GM21786 (cell line): ENCODE data around the gene FAM177A1.
"Not testable (repeated sequence)": the region's sequence is repeated elsewhere in the genome, so short reads cannot be mapped to it uniquely, and the experiment has no call there.

ENCODE experiments used
- ATAC-seq: cut with Tn5 transposase; IDR thresholded peaks from one replicate; pipeline ENCODE4 v1.9.1; 2021; ENCODE audit not compliant: unreplicated experiment

FAM177A1 gene

GRCh38 chr14:35061113-35061791, 15.2 kb downstream of the FAM177A1 start:
- ATAC-seq = not testable (repeated sequence)

- ATAC-seq = not testable (repeated sequence)
These were observed 19.7 kb downstream of the FAM177A1 start for GRCh38 chr14:35065731-35066130.

- ATAC-seq = no peak
These were observed 22.4 kb downstream of the FAM177A1 start for GRCh38 chr14:35068238-35069012.

DNA sequence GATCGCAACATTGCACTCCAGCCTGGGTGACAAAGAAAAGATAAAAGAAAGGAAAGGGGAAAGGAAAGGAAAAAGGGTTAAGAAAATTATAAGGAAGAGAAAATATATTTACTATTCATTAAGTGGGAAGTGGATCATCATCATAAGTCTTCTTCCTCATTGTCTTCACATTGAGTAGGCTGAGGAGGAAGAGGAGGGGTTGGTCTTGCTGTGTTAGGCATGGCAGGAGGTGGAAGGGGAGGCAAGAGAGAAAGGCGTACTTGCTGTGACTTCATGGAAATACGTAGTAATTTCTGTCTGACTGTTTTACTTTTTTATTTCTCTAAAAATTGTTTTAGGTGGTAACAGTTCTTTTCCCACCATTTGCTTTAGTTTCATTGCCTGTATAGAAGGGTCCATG, 26.2 kb downstream of the FAM177A1 start:
- no peak for ATAC-seq

DNA sequence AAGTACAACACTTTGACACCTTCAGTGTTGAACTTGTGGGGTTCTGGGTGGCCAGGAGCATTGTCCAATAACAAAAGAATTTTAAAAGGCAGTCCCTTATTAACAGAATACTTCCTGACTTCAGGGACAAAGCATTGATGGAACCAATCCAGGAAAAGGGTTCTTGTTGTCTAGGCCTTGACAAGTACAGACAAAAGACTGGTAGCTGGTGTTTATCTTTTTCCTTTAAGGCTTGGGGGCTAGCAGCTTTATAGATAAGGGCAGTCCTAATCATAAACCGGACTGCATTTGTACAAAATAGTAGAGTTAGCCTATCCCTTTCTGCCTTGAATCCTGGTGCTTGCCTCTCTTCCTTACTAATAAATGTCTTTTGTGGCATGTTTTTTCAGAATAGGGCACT, 27.4 kb downstream of the FAM177A1 start:
- no peak for ATAC-seq

GRCh38 chr14:35078082-35078481, 32.0 kb downstream of the FAM177A1 start:
- no peak for ATAC-seq

- ATAC-seq = no peak
These were observed 33.7 kb downstream of the FAM177A1 start for GRCh38 chr14:35079742-35080141.

GRCh38 chr14:35083530-35084150, 37.6 kb downstream of the FAM177A1 start:
- ATAC-seq = no peak

DNA sequence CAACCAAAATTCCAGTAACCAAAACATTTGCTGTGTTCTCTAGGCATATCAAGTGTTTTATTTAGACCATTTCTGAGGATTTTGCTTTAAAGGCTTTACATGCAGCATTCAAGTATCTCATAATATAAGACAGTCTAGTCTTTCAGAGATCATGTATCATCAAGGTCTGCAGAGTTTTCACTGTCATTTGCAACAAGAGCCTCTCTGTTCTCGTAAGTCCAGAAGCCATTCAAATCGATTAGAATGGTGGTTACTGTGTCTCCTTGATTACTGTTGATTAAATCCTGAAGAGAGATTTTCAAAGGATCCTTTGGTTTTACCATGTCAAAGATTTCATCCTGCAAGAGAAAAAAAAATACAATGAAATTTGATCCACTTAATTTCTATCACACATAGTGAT, 39.4 kb downstream of the FAM177A1 start:
- ATAC-seq = no peak

- no peak for ATAC-seq
These were observed 42.4 kb downstream of the FAM177A1 start for GRCh38 chr14:35088514-35088913.

DNA sequence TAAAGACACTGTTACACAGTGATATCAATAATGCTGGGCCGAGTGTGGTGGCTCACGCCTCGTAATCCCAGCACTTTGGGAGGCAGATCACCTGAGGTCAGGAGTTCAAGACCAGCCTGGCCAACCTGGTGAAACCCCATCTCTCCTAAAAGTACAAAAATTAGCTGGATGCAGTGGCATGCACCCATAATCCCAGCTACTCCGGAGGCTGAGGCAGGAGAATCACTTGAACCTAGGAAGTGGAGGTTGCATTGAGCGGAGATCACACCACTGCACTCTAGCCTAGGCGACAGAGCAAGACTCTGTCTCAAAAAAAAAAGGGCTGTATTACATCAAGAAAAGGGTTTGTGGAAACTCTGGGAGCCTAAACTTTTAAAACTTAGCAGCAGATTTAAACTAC, 48.6 kb downstream of the FAM177A1 start:
- ATAC-seq = not testable (repeated sequence)

DNA sequence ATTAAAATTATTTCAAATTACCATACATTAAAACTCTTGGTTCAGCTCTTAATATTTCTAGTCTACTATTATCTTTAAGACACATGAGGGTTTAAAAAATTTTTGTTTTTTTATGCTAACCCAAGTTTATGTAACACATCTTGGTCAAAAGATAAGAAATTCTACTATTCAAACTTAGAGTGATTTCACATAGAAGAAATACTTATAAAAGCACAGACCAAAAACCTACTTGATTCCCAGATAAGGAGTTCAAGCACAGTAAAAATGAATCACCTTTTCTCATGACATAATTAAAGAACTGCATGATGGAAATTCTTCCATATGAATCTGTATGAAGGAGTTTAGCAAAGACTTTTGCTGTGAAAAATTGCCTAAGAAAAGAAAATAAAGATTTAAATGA, 61.8 kb downstream of the FAM177A1 start:
- ATAC-seq = no peak

GRCh38 chr14:35112641-35113040, 66.6 kb downstream of the FAM177A1 start:
- no peak for ATAC-seq

DNA sequence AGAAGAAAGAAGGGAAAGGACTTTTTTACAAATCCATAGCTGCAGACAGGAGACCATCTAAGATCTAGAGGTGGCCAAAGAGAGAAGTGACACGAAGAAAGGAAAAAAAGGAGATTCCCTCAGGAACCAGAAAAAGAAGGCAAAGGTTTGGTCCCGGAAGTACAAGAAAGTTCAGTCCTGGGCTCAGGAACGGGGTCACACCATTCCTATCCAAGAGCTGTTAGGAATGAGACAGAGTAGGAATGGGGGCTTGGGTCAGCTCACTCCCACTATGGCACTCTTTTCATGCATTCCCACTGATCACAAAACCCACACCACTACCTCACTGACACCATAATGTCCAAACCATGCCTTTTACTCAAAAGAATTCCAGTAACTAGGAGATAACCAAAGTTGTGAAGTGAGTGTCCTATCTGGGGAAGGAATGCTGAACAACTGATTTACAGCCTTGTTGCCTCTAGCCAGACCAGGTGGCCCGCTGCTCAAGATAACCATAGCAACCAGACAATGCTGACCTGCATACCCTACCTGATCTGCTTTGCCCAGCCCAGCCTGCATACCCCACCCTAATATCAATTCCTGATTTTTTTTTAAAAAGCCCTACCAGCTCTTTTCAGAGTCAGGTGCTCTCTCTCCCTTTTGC, 67.4 kb downstream of the FAM177A1 start:
- no peak for ATAC-seq

- ATAC-seq = no peak
These were observed 68.0 kb downstream of the FAM177A1 start for GRCh38 chr14:35114036-35114435.

GRCh38 chr14:35116242-35116641, 70.2 kb downstream of the FAM177A1 start:
- no peak for ATAC-seq

DNA sequence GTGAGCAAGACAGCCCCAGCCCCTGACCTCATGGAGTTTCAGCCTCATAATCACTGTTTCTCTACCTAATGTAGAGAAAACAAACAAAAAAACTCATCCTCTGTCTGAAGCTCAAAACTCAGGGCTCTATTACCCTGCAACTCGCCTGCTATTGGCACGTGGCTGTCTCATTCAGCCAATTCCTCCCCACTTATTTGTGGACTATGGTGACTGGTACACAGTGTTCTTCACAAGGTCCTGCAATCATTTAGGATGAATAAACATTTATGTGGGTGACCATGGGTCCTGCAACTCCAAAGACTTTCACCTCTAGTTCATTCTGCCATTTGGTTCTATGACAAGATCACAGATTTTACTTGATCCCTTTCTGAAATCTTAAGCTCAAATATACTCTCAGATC, 71.0 kb downstream of the FAM177A1 start:
- ATAC-seq = no peak

DNA sequence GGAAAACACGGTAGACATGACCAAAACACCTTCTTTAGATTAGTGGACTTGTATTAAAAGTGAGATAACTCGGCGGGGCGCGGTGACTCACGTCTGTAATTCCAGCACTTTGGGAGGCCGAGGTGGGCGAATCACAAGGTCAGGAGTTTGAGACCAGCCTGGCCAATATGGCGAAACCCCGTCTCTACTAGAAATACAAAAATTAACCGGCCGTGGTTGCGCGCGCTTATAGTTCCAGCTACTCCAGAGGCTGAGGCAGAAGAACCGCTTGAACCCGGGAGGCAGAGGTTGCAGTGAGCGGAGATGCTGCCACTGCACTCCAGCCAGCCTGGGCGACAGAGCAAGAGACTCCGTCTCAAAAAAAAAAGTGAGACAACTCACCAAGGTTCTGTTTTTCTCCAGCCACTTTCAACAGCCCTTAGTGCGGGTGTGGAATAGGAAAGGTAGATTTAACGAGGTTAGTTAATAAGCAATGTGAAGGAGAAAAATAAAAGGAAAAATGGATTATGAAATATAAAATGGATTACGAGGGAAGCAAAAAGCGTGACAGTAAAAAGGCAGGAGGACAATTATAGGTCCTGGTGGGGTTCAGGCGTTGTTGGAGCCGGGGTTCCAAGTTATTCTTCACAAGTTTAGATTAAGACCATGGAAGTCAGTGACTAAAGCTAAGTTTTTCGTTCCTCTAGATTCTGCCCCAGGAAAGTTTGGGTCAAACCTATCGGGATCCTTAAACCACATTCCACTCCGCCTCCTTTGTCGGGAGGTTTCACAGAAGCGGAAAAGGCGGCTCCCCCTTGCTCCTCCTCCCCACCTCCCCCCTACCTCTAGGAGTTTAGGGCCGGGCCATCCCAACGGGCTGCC, 75.2 kb downstream of the FAM177A1 start:
- no peak for ATAC-seq

- peak; percentile 81 for ATAC-seq
These were observed 76.0 kb downstream of the FAM177A1 start, which contains the start of the genes PPP2R3C and PRORP for GRCh38 chr14:35121887-35122695. TSS of gene PPP2R3C (minus strand) at chr14:35121990. CDS start at chr14:35121959, 31 bp downstream. TSS of gene PRORP (plus strand) at chr14:35122552. CDS start at chr14:35123246, 694 bp downstream.
